Heart left ventricle (tissue), 16 donors: ENCODE data around the gene TRIM74. TPM values are rescaled to one million over a fixed set of nuclear protein-coding genes. Genes with fewer than 3 reads are reported as not detected.
"Not testable (repeated sequence)": the region's sequence is repeated elsewhere in the genome, so short reads cannot be mapped to it uniquely, and the experiment has no call there.

ENCODE experiments used
- ATAC-seq, 4 donors: fragments of 200-7000 bp; cut with Tn5 transposase; one replicate each; pipeline ENCODE4 v1.9.1; 2020 to 2022; ENCODE audit warnings: moderate library complexity in 4 of 4, mild to moderate bottlenecking in 3 of 4, moderate number of reproducible peaks in 1 of 4
- DNase-seq, 5 donors: peaks; one replicate each; pipeline ENCODE4 v3.0.0-alpha.2; 2020
- H3K27ac ChIP-seq, 12 donors: fragments of 200-600 bp; sonication (generic) in 4 of 12; one replicate each; pipeline versions ENCODE4 v1.5.0 to v1.8.0; 2016 to 2022; ENCODE audit warnings: mild to moderate bottlenecking in 2 of 12
- H3K27me3 ChIP-seq, 9 donors: fragments of 200-600 bp; sonication (generic) in 2 of 9; one replicate each; pipeline versions ENCODE4 v1.5.1 to v1.8.0; 2016 to 2022; ENCODE audit warnings: mild to moderate bottlenecking in 3 of 9
- H3K36me3 ChIP-seq, 9 donors: fragments of 200-600 bp; sonication (generic) in 2 of 9; one replicate each; pipeline versions ENCODE4 v1.5.0 to v1.8.0; 2018 to 2022; ENCODE audit warnings: mild to moderate bottlenecking in 2 of 9
- H3K4me1 ChIP-seq, 12 donors: fragments of 200-600 bp; sonication (generic) in 4 of 12; one replicate each; pipeline versions ENCODE4 v1.5.0 to v1.8.0; 2016 to 2022; ENCODE audit warnings: mild to moderate bottlenecking in 3 of 12
- H3K4me3 ChIP-seq, 12 donors: fragments of 200-600 bp; sonication (generic) in 4 of 12; one replicate each; pipeline versions ENCODE4 v1.5.0 to v1.8.0; 2017 to 2022; ENCODE audit warnings: mild to moderate bottlenecking in 9 of 12, moderate library complexity in 4 of 12
- H3K9me3 ChIP-seq, 12 donors: fragments of 200-600 bp; sonication (generic) in 4 of 12; one replicate each; pipeline versions ENCODE4 v1.5.0 to v1.8.0; 2016 to 2022; ENCODE audit warnings: mild to moderate bottlenecking in 1 of 12
- CTCF ChIP-seq, 12 donors: fragments of 200-600 bp; sonication (generic) in 4 of 12; IDR thresholded peaks; one replicate each; pipeline versions ENCODE4 v1.5.0 to v1.8.0; 2018 to 2022; ENCODE audit warnings: antibody characterized with exemption in 12 of 12, mild to moderate bottlenecking in 5 of 12
- WGBS, 4 donors: extraction: QIAGEN DNeasy Blood & Tissue Kit in 2 of 4; methylation state at CpG; one replicate each; pipeline versions ENCODE4 v1.1.5 to v1.1.7; 2013 to 2018; 5-methylcytosine and 5-hydroxymethylcytosine counted together
- intact Hi-C, 10 donors: fragments of 100-400 bp; cut with DNase I; formaldehyde crosslinking; loops; one replicate each; pipeline versions ENCODE4 v1.11.1 to v1.14.2; 2022
- polyA plus RNA-seq, 2 donors: library from polyadenylated mRNA; stranded (reverse); fragments of 200-250 nt; gene quantifications; one replicate each; pipeline ENCODE4 v1.2.3, GENCODE V29; 2013
- total RNA-seq, 9 donors: library from RNA; depleted of rRNA in 2 of 9; stranded (reverse); fragments of >200 nt in 2 of 9; fragmentation: NEBNext Ultra II Directional in 3 of 9; extraction: Animal tissue kit (Norgen Biotek cat#: 25700) in 3 of 9; gene quantifications; one replicate each; pipeline versions ENCODE4 v1.1.0 to v1.2.4, GENCODE V29; 2016 to 2023
- donor health status: ischemic (EF 13 %, LVEDD 7.1; RV severe dilation, severe dysfunction).
- donor health status: healthy with polysubstance abuse.
- donor health status: DM: no; HTN: yes; CAD: no.
- donor health status: DM: no; HTN: no; CAD: no.
- donor health status: ischemic (EF 25% LVEDD 6.9; RV normal size, moderate dysfunction).
- donor health status: ischemic (EF 25% LVEDD 5.7; RV mildly dilated, moderate dysfunction).
- donor health status: healthy.
- donor health status: DM: yes; HTN: yes; CAD: no.
- donor health status: ischemic (EF 35%, LVEDD 5.7; RV mildly dilated, moderate dysfunction).
- donor health status: nonischemic (EF 11% LVEDD 7.7; RV severe dilation, severe dysfunction).
- donor health status: DM: yes; HTN: yes; CAD: no.
- donor health status: PGD.
- donor health status: ischemic (EF 29% LVEDD 5.4; RV normal size, mild dysfunction).
- donor health status: nonischemic (EF 23%, LVEDD 6.1; RV moderate dilation, normal function).

Gene TRIM74
- total and polyA plus RNA-seq, 11 donors, result 0.06 to 1.7 (median 0.46) TPM; not detected in 6

- H3K9me3 ChIP-seq, DNase-seq, H3K27ac ChIP-seq, H3K36me3 ChIP-seq, H3K27me3 ChIP-seq, intact Hi-C loops, H3K4me1 ChIP-seq: not testable (repeated sequence)
- peak overlapping the region in 9 of 12 donors; percentile 42 to 54 (median 50) for H3K4me3 ChIP-seq
- 10 to 63% (median 17%) methylated on average over 3 to 17 of the region's 45 CpGs for WGBS, 4 donors
- peak; percentile 94 to 97 (median 96) for ATAC-seq
Observed at GRCh38 chr7:72954563-72955198, 14.6 kb downstream of the TRIM74 start.

- H3K36me3 ChIP-seq, H3K27ac ChIP-seq, H3K9me3 ChIP-seq, H3K27me3 ChIP-seq, DNase-seq, intact Hi-C loops, H3K4me1 ChIP-seq: not testable (repeated sequence)
- ATAC-seq, result peak in 3 of 4 donors; percentile 22 to 43 (median 43)
- 5 to 9% methylated on average over 2 to 4 of the region's 43 CpGs; no CpG with 5 or more reads in 2 of the 4 donors for WGBS, 4 donors
- peak overlapping the region in 9 of 12 donors; percentile 42 to 54 (median 50) for H3K4me3 ChIP-seq
Observed at GRCh38 chr7:72953901-72954562, 15.2 kb downstream of the TRIM74 start.

GRCh38 chr7:72950432-72950831, 18.8 kb downstream of the TRIM74 start:
- H3K9me3 ChIP-seq, H3K27ac ChIP-seq, H3K4me1 ChIP-seq, H3K4me3 ChIP-seq, ATAC-seq, DNase-seq, intact Hi-C loops, H3K27me3 ChIP-seq: not testable (repeated sequence)
- 45% methylated on average over 4 of the region's 6 CpGs; no CpG with 5 or more reads in 3 of the 4 donors for WGBS, 4 donors
- H3K36me3 ChIP-seq, result peaks cover 0 to 30% (median 19%) of the 10 kb centered on the region in 9 donors

- H3K36me3 ChIP-seq, result peaks cover 0 to 30% (median 19%) of the 10 kb centered on the region in 9 donors
- H3K4me1 ChIP-seq, H3K9me3 ChIP-seq, ATAC-seq, intact Hi-C loops, H3K4me3 ChIP-seq, H3K27me3 ChIP-seq, H3K27ac ChIP-seq: not testable (repeated sequence)
- peak; percentile 25 to 60 (median 44) for DNase-seq
- WGBS, 4 donors, result 65 to 94% (median 75%) methylated on average over 2 to 5 of the region's 6 CpGs
Observed at GRCh38 chr7:72949686-72950085, 19.6 kb downstream of the TRIM74 start.

GRCh38 chr7:72949276-72949675, 20.0 kb downstream of the TRIM74 start:
- H3K27me3 ChIP-seq, H3K4me3 ChIP-seq, H3K4me1 ChIP-seq, H3K27ac ChIP-seq, intact Hi-C loops, H3K9me3 ChIP-seq, ATAC-seq, DNase-seq: not testable (repeated sequence)
- H3K36me3 ChIP-seq, result peaks cover 0 to 30% (median 19%) of the 10 kb centered on the region in 9 donors
- WGBS, 4 donors, result 73 to 84% (median 74%) methylated on average over 3 to 9 of the region's 9 CpGs; no CpG with 5 or more reads in 1 of the 4 donors

- H3K27ac ChIP-seq, ATAC-seq, H3K9me3 ChIP-seq, DNase-seq, H3K27me3 ChIP-seq, H3K4me1 ChIP-seq, intact Hi-C loops, H3K4me3 ChIP-seq: not testable (repeated sequence)
- 77 to 81% (median 78%) methylated on average over 6 to 23 of the region's 23 CpGs for WGBS, 4 donors
- peaks cover 0 to 30% (median 19%) of the 10 kb centered on the region in 9 donors for H3K36me3 ChIP-seq
Observed at GRCh38 chr7:72948714-72949113, 20.6 kb downstream of the TRIM74 start.

GRCh38 chr7:72946130-72946745, 23.0 kb downstream of the TRIM74 start:
- H3K36me3 ChIP-seq, result peaks cover 0 to 36% (median 25%) of the 10 kb centered on the region in 9 donors
- H3K27me3 ChIP-seq, H3K4me1 ChIP-seq, H3K27ac ChIP-seq, H3K4me3 ChIP-seq, DNase-seq, intact Hi-C loops, H3K9me3 ChIP-seq: not testable (repeated sequence)
- WGBS, 4 donors, result 79 to 92% (median 83%) methylated on average over 6 to 22 of the region's 22 CpGs
- ATAC-seq, result peak in 2 of 4 donors; percentile 3 to 4
- TF ChIP-seq CTCF (IDR thresholded peaks at IDR 0.05), result peak in 8 of 12 donors; percentile 7 to 38 (median 14)

GRCh38 chr7:72945597-72945996, 23.7 kb downstream of the TRIM74 start:
- H3K27me3 ChIP-seq, DNase-seq, H3K4me3 ChIP-seq, H3K4me1 ChIP-seq, H3K27ac ChIP-seq, ATAC-seq, H3K9me3 ChIP-seq, intact Hi-C loops: not testable (repeated sequence)
- H3K36me3 ChIP-seq, result peaks cover 0 to 38% (median 25%) of the 10 kb centered on the region in 9 donors
- WGBS, 4 donors, result 80 to 95% (median 90%) methylated on average over 3 to 9 of the region's 9 CpGs

GRCh38 chr7:72944937-72945336, 24.3 kb downstream of the TRIM74 start:
- ATAC-seq, result peak; percentile 59 to 81 (median 77)
- H3K27me3 ChIP-seq, H3K9me3 ChIP-seq, H3K4me1 ChIP-seq, H3K27ac ChIP-seq, DNase-seq, H3K4me3 ChIP-seq, intact Hi-C loops: not testable (repeated sequence)
- 0 to 26% (median 9%) methylated on average over 1 to 10 of the region's 15 CpGs for WGBS, 4 donors
- peaks cover 0 to 38% (median 25%) of the 10 kb centered on the region in 9 donors for H3K36me3 ChIP-seq
